Retinal pigment epithelial cell (primary cell): ENCODE results near the gene MED10.

ENCODE experiments used
- DNase-seq: peaks from one replicate; pipeline ENCODE4 v3.0.0-alpha.2; 2010; ENCODE audit warnings: low read depth
- H3K4me3 ChIP-seq: 2 replicates; pipeline ENCODE4 v1.5.1; 2011; ENCODE audit warnings: mild to moderate bottlenecking, low read length, control low read depth, moderate library complexity
- CTCF ChIP-seq: conservative IDR thresholded peaks from 2 replicates; pipeline ENCODE4 v1.5.1; 2011; ENCODE audit warnings: low read depth, low read length, control low read depth, inconsistent platforms

MED10 gene

DNA sequence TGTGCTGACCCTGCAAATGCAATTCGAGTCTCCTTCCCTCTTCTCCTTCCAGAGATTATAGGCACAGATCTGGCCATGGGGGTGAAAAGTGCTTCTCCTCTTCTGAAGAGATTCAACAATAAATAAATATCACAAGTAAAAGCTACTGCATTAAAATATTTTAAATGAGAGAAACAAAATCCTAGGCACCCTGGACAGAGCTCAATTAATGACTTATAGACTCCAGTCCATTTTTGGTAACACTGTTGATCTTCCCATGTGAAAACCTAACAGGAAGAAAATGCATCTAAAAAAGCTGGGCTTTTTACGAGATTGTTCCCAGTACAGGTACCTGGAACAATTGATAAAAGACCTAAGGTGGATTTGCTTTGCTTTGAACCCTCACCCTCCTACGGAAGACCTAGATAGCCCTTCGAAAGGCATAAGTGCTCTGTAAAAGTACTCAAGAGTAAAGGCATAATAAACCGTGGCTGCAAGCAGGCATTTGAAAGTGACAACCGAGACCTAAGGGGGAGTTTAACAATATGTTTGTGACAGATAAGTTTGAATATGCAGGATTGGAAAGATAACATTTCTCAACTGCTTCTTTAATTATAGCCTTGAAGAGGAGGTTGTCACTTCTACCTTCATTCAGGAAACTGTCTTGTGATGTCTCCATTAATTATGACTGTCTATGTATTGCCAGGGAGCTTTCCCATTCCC is 29.4 kb upstream of the MED10 start:
- TF ChIP-seq CTCF, result no peak

DNA sequence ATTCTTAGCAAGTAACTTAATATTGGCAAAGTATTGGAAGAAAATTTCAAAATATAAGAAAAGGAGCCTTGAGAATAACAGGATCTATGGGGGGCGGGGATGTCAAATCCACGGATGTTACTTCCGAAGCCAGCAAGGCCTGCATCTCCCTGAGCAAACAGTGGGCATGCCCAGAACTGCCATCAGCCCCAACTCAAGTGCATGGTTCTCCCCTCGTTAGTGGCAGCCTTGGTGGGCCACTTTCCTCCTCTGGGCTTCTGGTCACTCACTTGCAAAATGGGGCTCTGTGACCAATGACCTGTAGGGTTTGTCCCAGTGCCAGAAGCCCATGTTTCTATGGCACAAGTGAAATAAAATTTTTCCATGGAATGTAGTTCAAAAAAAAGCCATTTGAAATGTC is 27.2 kb upstream of the MED10 start:
- H3K4me3 ChIP-seq, result no peak overlapping the region
- no peak for DNase-seq
- TF ChIP-seq CTCF, result no peak

More for the DNA sequence above, 29.4 kb upstream of the MED10 start:
- H3K4me3 ChIP-seq, result no peak overlapping the region
- no peak for DNase-seq

GRCh38 chr5:6404129-6404528 is 25.8 kb upstream of the MED10 start:
- no peak for TF ChIP-seq CTCF
- H3K4me3 ChIP-seq, result no peak overlapping the region
- no peak for DNase-seq

GRCh38 chr5:6403416-6403815 is 25.1 kb upstream of the MED10 start:
- no peak for TF ChIP-seq CTCF
- DNase-seq, result no peak
- H3K4me3 ChIP-seq, result no peak overlapping the region

DNA sequence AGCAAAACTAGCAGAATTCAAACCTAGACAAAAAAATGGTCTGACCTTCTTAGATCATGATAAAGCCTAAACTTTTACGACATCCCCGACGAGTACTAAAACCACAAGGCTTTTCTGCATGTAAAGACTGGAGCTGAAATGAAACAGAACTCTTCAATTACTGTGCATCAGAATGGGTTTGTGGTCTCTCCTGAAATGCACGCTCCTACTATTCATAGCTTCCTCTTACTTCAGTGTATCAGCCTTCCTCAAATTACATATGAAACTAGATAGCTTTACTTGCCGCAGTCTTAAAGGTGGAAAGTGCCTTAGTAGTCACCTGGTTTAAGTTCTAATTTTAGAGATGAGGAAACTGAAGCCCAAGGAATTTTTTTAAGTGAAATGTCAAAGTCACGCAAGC is 24.6 kb upstream of the MED10 start:
- no peak for DNase-seq
- no peak for TF ChIP-seq CTCF

GRCh38 chr5:6401410-6401809 is 23.1 kb upstream of the MED10 start:
- DNase-seq, result no peak
- TF ChIP-seq CTCF, result no peak

More for the DNA sequence above, 24.6 kb upstream of the MED10 start:
- no peak overlapping the region for H3K4me3 ChIP-seq

More at GRCh38 chr5:6401410-6401809, 23.1 kb upstream of the MED10 start:
- H3K4me3 ChIP-seq, result no peak overlapping the region
